Smooth muscle cell (in vitro differentiated cells): ENCODE results near the gene PARP15. TPM values are rescaled to one million over a fixed set of nuclear protein-coding genes. Genes with fewer than 3 reads are reported as not detected.

ENCODE experiments used
- DNase-seq: peaks from one replicate; lab custom pipeline; 2025; ENCODE audit not compliant: unreplicated experiment; lab: John Stamatoyannopoulos, UW
- H2AFZ ChIP-seq: fragments of 200-600 bp; sonication (generic); 2 replicates; pipeline ENCODE4 v1.6.0; 2016; ENCODE audit warnings: antibody characterized with exemption, low read depth, mild to moderate bottlenecking
- H3F3A ChIP-seq: fragments of 200-600 bp; sonication (generic); 2 replicates; pipeline ENCODE4 v1.6.0; 2017; ENCODE audit warnings: antibody characterized with exemption, low read depth
- H3K27ac ChIP-seq: fragments of 200-600 bp; sonication (generic); 2 replicates; pipeline ENCODE4 v1.5.1; 2016; ENCODE audit warnings: low read depth, mild to moderate bottlenecking
- H3K27me3 ChIP-seq: fragments of 200-600 bp; sonication (generic); 2 replicates; pipeline ENCODE4 v1.6.1; 2016; ENCODE audit warnings: low read depth, mild to moderate bottlenecking
- H3K36me3 ChIP-seq: fragments of 200-600 bp; sonication (generic); 2 replicates; pipeline ENCODE4 v1.5.1; 2016; ENCODE audit warnings: low read depth
- H3K4me1 ChIP-seq: fragments of 200-600 bp; sonication (generic); 2 replicates; pipeline ENCODE4 v1.5.1; 2016; ENCODE audit warnings: low read depth
- H3K4me2 ChIP-seq: fragments of 200-600 bp; sonication (generic); 2 replicates; pipeline ENCODE4 v1.6.0; 2016; ENCODE audit warnings: mild to moderate bottlenecking
- H3K4me3 ChIP-seq: fragments of 200-600 bp; sonication (generic); 2 replicates; pipeline ENCODE4 v1.5.1; 2016; ENCODE audit warnings: mild to moderate bottlenecking
- H3K79me2 ChIP-seq: fragments of 200-600 bp; sonication (generic); 2 replicates; pipeline ENCODE4 v1.6.0; 2016; ENCODE audit warnings: low read depth, mild to moderate bottlenecking
- H3K9ac ChIP-seq: fragments of 200-600 bp; sonication (generic); 2 replicates; pipeline ENCODE4 v1.6.0; 2016; ENCODE audit warnings: low read depth
- H3K9me3 ChIP-seq: fragments of 200-600 bp; sonication (generic); replicated peaks from 2 replicates; pipeline ENCODE4 v1.5.1; 2016; ENCODE audit warnings: low read depth
- H4K20me1 ChIP-seq: fragments of 200-600 bp; sonication (generic); 2 replicates; pipeline ENCODE4 v1.6.0; 2016; ENCODE audit warnings: low read depth
- CTCF ChIP-seq: fragments of 200-600 bp; sonication (generic); IDR thresholded peaks from 2 replicates; pipeline ENCODE4 v1.5.1; 2017; ENCODE audit warnings: borderline replicate concordance, mild to moderate bottlenecking, antibody characterized with exemption; ENCODE audit not compliant: insufficient read depth, poor library complexity, severe bottlenecking
- WGBS: methylation state at CpG from one replicate; pipeline ENCODE4 v1.1.7; 2016; ENCODE audit warnings: low lambda C conversion rate; 5-methylcytosine and 5-hydroxymethylcytosine counted together
- polyA plus RNA-seq: library from polyadenylated mRNA; unstranded; fragments of >200 nt; fragmentation: Nextera tagmentation; extraction: Ambion mirVana; gene quantifications from 2 replicates; pipeline ENCODE4 v1.2.1, GENCODE V29; 2016
- total RNA-seq: library from RNA; depleted of rRNA; stranded (reverse); fragments of >200 nt; gene quantifications from 2 replicates; pipeline ENCODE4 v1.2.3, GENCODE V29; 2014

The PARP15 gene
- total and polyA plus RNA-seq, 2 experiments from 2014 or later: 0.40 TPM; not detected in 1

GRCh38 chr3:122589297-122589696 is 11.8 kb downstream of the PARP15 start:
- TF ChIP-seq CTCF: no peak
- Histone ChIP-seq H2AFZ (no peak overlapping the region), H3K36me3 (no peaks in the 10 kb centered on the region), H3K9ac (no peak overlapping the region), H3F3A (no peaks in the 10 kb centered on the region), H3K27ac (no peak overlapping the region), H3K27me3 (no peaks in the 10 kb centered on the region), H3K4me3 (no peak overlapping the region), H3K4me1 (no peaks in the 10 kb centered on the region), H4K20me1 (no peaks in the 10 kb centered on the region), H3K4me2 (no peak overlapping the region), H3K79me2 (no peaks in the 10 kb centered on the region), H3K9me3 (no peaks in the 10 kb centered on the region)
- DNase-seq: no peak
- 78% methylated on average over 5 of the region's 5 CpGs for WGBS

GRCh38 chr3:122590610-122591009 is 13.2 kb downstream of the PARP15 start:
- no peak for TF ChIP-seq CTCF
- Histone ChIP-seq H3K4me3 (no peak overlapping the region), H3K4me2 (no peak overlapping the region), H3K36me3 (no peaks in the 10 kb centered on the region), H3K27ac (no peak overlapping the region), H3K79me2 (no peaks in the 10 kb centered on the region), H3K9ac (no peak overlapping the region), H3K4me1 (no peaks in the 10 kb centered on the region), H4K20me1 (no peaks in the 10 kb centered on the region), H3K27me3 (peaks cover 2% of the 10 kb centered on the region), H2AFZ (no peak overlapping the region), H3F3A (no peaks in the 10 kb centered on the region), H3K9me3 (no peaks in the 10 kb centered on the region)
- 91% methylated on average over 2 of the region's 2 CpGs for WGBS
- DNase-seq: no peak

GRCh38 chr3:122594025-122594424 is 16.6 kb downstream of the PARP15 start:
- H3K27me3 ChIP-seq: peaks cover 2% of the 10 kb centered on the region
- no peaks in the 10 kb centered on the region for H3K79me2 ChIP-seq
- H3K27ac ChIP-seq: no peak overlapping the region
- no peaks in the 10 kb centered on the region for H4K20me1 ChIP-seq
- no peaks in the 10 kb centered on the region for H3F3A ChIP-seq
- no peak overlapping the region for H2AFZ ChIP-seq
- TF ChIP-seq CTCF: no peak
- H3K36me3 ChIP-seq: no peaks in the 10 kb centered on the region
- no peak overlapping the region for H3K4me2 ChIP-seq
- no peaks in the 10 kb centered on the region for H3K4me1 ChIP-seq
- DNase-seq: no peak
- no peak overlapping the region for H3K9ac ChIP-seq
- H3K4me3 ChIP-seq: no peak overlapping the region
- H3K9me3 ChIP-seq: no peaks in the 10 kb centered on the region

GRCh38 chr3:122598151-122598550 is 20.7 kb downstream of the PARP15 start:
- H3K4me2 ChIP-seq: no peak overlapping the region
- 87% methylated on average over 3 of the region's 3 CpGs for WGBS
- DNase-seq: no peak
- H3K27me3 ChIP-seq: peaks cover 2% of the 10 kb centered on the region
- no peak overlapping the region for H3K27ac ChIP-seq
- H3K36me3 ChIP-seq: no peaks in the 10 kb centered on the region
- no peaks in the 10 kb centered on the region for H4K20me1 ChIP-seq
- TF ChIP-seq CTCF: no peak
- H3K9me3 ChIP-seq: no peaks in the 10 kb centered on the region
- H3K4me3 ChIP-seq: no peak overlapping the region
- H2AFZ ChIP-seq: no peak overlapping the region
- H3K9ac ChIP-seq: no peak overlapping the region
- H3K79me2 ChIP-seq: no peaks in the 10 kb centered on the region
- no peaks in the 10 kb centered on the region for H3F3A ChIP-seq
- no peaks in the 10 kb centered on the region for H3K4me1 ChIP-seq
